GM13977 (cell line): Measurements from ENCODE around the gene FCN3.

Experiments
- DNase-seq: peaks from one replicate; pipeline ENCODE4 v3.0.0; 2012; ENCODE audit warnings: low spot score
- in situ Hi-C: fragments of 300-500 bp; cut with MboI; formaldehyde crosslinking; loops from one replicate; pipeline ENCODE4 v1.12.0; 2022; ENCODE audit warnings: low sequenced_read_pairs, low pct_unique_long_range_greater_than_20kb, mixed read lengths, inconsistent platforms; ENCODE audit not compliant: unreplicated experiment
- TF ChIP-seq, protein P1 (sequence below): IDR thresholded peaks from 2 replicates; pipeline ENCODE4 v1.5.1; 2012; ENCODE audit warnings: mild to moderate bottlenecking, control low read depth; ENCODE audit not compliant: insufficient read depth; ENCODE audit errors: extremely low read depth, missing control alignments

Gene FCN3

DNA sequence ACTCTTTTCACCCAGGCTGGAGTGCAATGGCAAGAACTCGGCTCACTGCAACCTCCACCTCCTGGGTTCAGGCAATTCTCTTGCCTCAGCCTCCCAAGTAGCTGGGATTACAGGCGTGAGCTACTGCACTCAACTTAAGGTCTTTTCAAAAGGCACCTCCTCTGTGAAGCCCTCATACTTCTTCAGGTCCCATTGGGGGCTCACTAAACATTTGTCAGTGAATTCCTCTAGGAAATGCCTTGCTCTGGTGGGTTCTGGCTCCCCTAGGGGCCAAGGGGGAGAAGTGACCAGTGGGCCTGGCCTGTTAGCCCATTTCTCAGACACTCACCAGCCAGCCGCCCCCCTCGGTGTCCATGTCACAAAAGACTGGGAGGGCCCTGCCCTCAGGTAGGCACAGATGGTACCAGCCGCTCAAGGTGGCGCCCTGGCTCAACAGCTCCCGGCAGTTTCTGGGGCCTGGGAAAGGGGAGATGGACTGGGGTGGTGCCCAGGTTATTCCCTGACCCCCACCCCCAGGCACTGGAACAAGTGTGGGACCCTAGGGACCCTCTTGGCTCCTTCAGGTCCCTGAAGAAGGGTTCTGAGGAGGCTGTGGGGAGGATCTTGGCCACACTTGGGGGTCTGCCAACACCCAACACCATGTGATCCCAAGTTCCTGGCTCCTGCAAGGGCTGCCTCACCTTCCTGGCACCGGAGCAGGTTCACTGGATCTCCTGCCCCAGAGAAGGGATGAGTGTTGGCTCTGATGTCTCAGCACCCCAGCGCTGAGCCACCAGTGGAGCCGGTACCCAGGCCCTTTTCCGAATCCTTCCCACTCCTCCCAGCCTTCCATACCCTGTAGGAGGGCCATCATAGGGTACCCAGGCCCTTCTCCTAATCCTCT lies 1.6 kb downstream of the FCN3 start:
- in situ Hi-C loops: loop anchor here (10.0 kb wide), 1 partner anchor 58 kb away; no protein-coding TSS in a partner anchor
- DNase-seq: no peak
- TF ChIP-seq, protein P1, sequence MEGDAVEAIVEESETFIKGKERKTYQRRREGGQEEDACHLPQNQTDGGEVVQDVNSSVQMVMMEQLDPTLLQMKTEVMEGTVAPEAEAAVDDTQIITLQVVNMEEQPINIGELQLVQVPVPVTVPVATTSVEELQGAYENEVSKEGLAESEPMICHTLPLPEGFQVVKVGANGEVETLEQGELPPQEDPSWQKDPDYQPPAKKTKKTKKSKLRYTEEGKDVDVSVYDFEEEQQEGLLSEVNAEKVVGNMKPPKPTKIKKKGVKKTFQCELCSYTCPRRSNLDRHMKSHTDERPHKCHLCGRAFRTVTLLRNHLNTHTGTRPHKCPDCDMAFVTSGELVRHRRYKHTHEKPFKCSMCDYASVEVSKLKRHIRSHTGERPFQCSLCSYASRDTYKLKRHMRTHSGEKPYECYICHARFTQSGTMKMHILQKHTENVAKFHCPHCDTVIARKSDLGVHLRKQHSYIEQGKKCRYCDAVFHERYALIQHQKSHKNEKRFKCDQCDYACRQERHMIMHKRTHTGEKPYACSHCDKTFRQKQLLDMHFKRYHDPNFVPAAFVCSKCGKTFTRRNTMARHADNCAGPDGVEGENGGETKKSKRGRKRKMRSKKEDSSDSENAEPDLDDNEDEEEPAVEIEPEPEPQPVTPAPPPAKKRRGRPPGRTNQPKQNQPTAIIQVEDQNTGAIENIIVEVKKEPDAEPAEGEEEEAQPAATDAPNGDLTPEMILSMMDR: peak; percentile 27

DNA sequence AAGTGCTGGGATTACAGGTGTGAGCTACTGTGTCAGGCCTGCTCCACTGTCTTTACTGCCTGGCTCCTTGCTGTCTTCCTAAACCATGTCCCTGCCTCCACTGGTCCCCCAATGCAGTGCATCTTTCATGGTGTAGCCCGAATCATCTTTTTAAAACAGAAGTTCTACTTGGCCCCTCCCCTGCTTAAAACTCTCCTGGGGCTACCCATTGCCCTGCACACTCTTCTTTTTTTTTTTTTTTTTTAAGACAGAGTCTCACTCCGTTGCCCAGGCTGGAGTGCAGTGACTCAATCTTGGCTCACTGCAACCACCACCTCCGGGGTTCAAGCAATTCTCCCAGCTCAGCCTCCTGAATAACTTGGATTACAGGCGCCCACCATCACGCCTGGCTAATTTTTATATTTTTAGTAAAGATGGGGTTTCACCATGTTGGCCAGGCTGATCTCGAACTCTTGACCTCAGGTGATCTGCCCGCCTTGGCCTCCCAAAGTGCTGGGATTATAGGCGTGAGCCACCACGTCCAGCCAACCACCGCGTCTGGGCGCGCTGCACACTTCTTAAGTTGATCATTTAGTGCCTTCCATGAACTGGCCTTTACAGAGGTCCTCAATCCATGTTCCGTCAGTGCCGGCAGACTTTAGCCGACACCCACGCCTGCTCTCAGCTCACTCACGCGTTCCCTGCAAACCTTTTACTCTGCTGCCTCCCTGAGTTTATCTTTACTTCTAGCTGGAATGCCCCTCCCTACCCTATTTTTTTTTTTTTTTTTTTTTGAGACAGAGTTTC lies 2.4 kb downstream of the FCN3 start:
- in situ Hi-C loops: loop anchor here (10.0 kb wide), 1 partner anchor 57 kb away; no protein-coding TSS in a partner anchor
- TF ChIP-seq, protein P1: no peak
- no peak for DNase-seq

DNA sequence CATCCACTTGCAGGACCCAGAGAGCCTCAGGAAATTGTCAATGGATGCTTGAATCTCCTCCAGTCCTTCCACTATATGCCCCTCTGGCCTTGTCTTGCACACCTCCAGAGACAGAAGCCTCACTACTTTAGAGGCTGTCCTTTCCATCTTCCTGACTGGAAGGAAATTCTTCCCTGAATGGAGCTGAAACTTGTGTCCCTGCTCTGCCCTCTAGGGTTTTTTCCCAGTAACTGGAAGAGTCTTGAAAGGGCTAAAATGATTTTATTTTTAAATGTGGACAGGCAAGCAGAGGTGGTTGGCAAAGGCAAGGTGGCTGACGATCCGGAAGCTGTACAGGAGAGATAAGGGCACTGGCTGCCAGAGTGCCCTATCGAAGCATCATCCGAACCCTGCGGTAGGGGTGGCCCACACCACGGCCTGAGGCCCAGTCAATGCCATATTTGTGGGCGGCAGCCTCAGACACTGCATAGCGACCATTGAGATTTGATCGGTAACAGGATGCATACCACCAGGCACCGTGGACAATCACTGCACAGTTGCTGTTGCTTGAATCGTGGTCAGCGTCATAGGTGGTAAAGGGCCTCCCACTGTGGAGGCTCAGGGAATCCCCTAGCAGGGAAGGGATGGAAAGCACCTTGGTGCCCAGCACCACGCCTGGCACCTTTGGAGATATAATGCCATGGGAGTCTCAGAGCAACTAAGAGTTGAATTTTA lies 5.6 kb downstream of the FCN3 start:
- in situ Hi-C loops: no loop called here
- TF ChIP-seq, protein P1: no peak
- DNase-seq: no peak

DNA sequence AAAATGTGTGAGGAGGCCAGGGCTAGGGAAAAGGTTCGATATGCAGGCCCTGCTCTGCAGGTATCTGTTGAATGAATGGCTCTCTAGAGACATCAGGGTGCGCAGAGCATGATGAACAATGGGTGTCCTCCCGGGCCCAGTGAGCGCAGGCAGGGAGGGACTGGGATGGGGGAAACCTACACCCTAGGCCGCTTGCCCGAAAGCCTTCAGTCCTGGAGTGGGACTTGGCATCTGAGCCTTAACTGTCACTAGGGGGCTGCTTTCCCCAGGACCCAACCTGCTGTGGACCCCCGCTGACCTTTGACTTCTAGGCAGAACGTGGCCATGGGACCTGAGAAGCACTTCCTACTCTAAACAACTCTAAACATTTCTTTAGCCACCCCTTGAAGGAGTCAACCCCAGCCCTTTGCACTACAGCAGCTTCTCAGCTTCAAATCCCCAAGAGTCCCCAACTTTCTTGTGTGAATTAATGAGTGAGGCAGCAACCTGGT lies 7.4 kb downstream of the FCN3 start:
- TF ChIP-seq, protein P1: no peak
- no peak for DNase-seq
- in situ Hi-C loops: no loop called here

DNA sequence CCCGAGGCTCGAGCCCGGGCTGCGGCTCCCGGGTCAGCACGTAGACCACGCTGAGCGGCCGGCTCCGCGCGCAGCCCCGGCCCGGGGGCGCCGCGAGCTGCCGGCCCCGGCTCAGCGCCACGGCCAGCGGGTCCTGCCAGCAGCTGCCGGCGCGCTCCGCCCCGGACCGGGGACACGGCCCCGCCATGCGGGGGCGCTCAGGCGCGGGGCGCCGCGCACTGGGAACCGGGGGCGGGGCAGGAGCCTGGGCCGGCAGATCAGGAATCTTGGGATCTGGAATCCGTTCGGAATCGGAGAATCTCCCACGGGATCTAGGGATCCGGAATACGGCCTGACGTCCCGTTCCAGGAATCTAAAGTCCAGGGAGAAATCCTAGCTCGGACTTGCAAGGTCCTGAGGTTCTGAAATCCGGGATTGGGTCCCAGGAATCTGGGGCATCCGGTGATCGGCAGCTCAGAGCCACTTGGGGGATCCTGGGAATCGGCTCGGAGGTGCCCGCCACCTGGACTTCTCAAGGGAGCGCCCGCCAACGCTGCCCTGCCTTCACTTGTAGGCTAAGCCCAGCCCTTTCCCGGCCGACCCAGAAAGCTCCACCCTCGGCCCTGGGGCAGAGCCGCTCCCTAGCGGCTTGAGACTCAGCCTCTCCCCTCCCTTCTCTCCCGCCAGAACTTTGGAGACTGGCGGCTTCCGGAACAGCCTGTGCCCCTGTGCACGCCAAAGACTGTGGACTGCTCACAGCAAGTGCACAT lies 8.0 kb downstream of the FCN3 start, which contains the start of gene MAP3K6:
Gene MAP3K6 (minus strand): TSS at position 551 of the 749 bp plus-strand sequence. CDS start 364 bp downstream, at position 187.
- peak; percentile 78 for DNase-seq
- TF ChIP-seq, protein P1: peak; percentile 67

More for the DNA sequence above, 8.0 kb downstream of the FCN3 start, which contains the start of gene MAP3K6:
- in situ Hi-C loops: no loop called here
